ENCODE results near the gene SPN. TPM values are rescaled to one million over a fixed set of nuclear protein-coding genes. Genes with fewer than 3 reads are reported as not detected.
A peak's percentile ranks its signal among the peaks of the same experiment; 100 is the strongest.

The SPN gene
- total and polyA plus RNA-seq, 9 of the 15 experiments (the other 6 are each of a cell fraction or from before 2014, with no cell fraction given), result 24.3 to 225 (median 79.4) TPM

DNA sequence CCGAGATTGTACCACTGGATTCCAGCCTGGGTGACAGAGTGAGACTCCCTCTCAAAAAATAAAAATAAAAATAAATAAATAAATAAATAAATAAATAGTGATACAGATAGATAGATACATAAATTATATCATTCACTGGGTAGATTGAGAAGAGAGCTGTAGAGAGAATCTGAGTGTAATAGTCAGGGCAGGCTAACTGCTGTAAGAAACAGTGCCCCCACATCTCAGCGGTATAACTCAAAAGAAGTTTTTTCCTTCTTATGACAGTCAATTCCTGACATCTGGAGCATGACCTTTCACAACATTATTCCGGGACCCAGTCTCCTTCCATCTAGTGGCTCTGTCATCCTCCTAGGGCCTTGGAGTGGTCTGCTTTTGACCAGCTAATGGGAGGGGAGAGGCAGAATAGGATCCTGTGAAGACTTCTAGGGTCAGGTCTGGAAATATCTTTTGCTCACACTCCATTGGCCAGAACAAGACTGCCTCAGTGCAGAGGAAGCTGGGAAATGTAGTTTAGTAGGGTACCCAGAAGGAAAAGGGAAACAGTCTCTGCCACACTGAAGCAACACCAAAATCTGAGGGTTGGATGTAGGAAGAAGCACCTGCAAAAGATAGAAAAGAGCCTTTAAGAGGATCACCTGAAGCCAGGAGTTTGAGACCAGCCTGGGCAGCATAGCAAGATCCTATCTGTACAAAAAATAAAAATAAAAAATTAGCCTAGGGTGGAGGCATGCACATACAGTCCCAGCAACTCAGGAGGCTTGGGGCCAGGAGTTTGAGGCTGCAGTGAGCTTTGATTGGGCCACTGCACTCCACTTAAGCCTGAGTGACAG is 13.0 kb downstream of the SPN start (continued):
- TF ChIP-seq, protein P1, sequence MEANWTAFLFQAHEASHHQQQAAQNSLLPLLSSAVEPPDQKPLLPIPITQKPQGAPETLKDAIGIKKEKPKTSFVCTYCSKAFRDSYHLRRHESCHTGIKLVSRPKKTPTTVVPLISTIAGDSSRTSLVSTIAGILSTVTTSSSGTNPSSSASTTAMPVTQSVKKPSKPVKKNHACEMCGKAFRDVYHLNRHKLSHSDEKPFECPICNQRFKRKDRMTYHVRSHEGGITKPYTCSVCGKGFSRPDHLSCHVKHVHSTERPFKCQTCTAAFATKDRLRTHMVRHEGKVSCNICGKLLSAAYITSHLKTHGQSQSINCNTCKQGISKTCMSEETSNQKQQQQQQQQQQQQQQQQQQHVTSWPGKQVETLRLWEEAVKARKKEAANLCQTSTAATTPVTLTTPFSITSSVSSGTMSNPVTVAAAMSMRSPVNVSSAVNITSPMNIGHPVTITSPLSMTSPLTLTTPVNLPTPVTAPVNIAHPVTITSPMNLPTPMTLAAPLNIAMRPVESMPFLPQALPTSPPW (CRISPR knock-in tag; IDR thresholded peaks at IDR 0.05), result no peak
- TF ChIP-seq, protein P2, sequence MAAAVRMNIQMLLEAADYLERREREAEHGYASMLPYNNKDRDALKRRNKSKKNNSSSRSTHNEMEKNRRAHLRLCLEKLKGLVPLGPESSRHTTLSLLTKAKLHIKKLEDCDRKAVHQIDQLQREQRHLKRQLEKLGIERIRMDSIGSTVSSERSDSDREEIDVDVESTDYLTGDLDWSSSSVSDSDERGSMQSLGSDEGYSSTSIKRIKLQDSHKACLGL (CRISPR knock-in tag; IDR thresholded peaks at IDR 0.05; ENCODE audit: borderline replicate concordance, poor library complexity, severe bottlenecking), result no peak
- no peak for TF ChIP-seq ZNF830 (CRISPR knock-in tag; IDR thresholded peaks at IDR 0.05)
- TF ChIP-seq, protein P3, sequence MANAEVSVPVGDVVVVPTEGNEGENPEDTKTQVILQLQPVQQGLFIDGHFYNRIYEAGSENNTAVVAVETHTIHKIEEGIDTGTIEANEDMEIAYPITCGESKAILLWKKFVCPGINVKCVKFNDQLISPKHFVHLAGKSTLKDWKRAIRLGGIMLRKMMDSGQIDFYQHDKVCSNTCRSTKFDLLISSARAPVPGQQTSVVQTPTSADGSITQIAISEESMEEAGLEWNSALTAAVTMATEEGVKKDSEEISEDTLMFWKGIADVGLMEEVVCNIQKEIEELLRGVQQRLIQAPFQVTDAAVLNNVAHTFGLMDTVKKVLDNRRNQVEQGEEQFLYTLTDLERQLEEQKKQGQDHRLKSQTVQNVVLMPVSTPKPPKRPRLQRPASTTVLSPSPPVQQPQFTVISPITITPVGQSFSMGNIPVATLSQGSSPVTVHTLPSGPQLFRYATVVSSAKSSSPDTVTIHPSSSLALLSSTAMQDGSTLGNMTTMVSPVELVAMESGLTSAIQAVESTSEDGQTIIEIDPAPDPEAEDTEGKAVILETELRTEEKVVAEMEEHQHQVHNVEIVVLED (CRISPR knock-in tag; IDR thresholded peaks at IDR 0.05), result no peak
- TF ChIP-seq PHF20 (IDR thresholded peaks at IDR 0.05; ENCODE audit: partially characterized antibody), result no peak
- no peak for TF ChIP-seq SMARCA5 (IDR thresholded peaks at IDR 0.05)
- peak; percentile 84 for TF ChIP-seq ZNF143 (CRISPR knock-in tag; IDR thresholded peaks at IDR 0.05)
- TF ChIP-seq CC2D1A (IDR thresholded peaks at IDR 0.05), result no peak
- TF ChIP-seq, protein P4, sequence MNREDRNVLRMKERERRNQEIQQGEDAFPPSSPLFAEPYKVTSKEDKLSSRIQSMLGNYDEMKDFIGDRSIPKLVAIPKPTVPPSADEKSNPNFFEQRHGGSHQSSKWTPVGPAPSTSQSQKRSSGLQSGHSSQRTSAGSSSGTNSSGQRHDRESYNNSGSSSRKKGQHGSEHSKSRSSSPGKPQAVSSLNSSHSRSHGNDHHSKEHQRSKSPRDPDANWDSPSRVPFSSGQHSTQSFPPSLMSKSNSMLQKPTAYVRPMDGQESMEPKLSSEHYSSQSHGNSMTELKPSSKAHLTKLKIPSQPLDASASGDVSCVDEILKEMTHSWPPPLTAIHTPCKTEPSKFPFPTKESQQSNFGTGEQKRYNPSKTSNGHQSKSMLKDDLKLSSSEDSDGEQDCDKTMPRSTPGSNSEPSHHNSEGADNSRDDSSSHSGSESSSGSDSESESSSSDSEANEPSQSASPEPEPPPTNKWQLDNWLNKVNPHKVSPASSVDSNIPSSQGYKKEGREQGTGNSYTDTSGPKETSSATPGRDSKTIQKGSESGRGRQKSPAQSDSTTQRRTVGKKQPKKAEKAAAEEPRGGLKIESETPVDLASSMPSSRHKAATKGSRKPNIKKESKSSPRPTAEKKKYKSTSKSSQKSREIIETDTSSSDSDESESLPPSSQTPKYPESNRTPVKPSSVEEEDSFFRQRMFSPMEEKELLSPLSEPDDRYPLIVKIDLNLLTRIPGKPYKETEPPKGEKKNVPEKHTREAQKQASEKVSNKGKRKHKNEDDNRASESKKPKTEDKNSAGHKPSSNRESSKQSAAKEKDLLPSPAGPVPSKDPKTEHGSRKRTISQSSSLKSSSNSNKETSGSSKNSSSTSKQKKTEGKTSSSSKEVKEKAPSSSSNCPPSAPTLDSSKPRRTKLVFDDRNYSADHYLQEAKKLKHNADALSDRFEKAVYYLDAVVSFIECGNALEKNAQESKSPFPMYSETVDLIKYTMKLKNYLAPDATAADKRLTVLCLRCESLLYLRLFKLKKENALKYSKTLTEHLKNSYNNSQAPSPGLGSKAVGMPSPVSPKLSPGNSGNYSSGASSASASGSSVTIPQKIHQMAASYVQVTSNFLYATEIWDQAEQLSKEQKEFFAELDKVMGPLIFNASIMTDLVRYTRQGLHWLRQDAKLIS (CRISPR knock-in tag; IDR thresholded peaks at IDR 0.05), result no peak
- no peak for TF ChIP-seq SREBF2 (CRISPR knock-in tag; IDR thresholded peaks at IDR 0.05)
- TF ChIP-seq, protein P5, sequence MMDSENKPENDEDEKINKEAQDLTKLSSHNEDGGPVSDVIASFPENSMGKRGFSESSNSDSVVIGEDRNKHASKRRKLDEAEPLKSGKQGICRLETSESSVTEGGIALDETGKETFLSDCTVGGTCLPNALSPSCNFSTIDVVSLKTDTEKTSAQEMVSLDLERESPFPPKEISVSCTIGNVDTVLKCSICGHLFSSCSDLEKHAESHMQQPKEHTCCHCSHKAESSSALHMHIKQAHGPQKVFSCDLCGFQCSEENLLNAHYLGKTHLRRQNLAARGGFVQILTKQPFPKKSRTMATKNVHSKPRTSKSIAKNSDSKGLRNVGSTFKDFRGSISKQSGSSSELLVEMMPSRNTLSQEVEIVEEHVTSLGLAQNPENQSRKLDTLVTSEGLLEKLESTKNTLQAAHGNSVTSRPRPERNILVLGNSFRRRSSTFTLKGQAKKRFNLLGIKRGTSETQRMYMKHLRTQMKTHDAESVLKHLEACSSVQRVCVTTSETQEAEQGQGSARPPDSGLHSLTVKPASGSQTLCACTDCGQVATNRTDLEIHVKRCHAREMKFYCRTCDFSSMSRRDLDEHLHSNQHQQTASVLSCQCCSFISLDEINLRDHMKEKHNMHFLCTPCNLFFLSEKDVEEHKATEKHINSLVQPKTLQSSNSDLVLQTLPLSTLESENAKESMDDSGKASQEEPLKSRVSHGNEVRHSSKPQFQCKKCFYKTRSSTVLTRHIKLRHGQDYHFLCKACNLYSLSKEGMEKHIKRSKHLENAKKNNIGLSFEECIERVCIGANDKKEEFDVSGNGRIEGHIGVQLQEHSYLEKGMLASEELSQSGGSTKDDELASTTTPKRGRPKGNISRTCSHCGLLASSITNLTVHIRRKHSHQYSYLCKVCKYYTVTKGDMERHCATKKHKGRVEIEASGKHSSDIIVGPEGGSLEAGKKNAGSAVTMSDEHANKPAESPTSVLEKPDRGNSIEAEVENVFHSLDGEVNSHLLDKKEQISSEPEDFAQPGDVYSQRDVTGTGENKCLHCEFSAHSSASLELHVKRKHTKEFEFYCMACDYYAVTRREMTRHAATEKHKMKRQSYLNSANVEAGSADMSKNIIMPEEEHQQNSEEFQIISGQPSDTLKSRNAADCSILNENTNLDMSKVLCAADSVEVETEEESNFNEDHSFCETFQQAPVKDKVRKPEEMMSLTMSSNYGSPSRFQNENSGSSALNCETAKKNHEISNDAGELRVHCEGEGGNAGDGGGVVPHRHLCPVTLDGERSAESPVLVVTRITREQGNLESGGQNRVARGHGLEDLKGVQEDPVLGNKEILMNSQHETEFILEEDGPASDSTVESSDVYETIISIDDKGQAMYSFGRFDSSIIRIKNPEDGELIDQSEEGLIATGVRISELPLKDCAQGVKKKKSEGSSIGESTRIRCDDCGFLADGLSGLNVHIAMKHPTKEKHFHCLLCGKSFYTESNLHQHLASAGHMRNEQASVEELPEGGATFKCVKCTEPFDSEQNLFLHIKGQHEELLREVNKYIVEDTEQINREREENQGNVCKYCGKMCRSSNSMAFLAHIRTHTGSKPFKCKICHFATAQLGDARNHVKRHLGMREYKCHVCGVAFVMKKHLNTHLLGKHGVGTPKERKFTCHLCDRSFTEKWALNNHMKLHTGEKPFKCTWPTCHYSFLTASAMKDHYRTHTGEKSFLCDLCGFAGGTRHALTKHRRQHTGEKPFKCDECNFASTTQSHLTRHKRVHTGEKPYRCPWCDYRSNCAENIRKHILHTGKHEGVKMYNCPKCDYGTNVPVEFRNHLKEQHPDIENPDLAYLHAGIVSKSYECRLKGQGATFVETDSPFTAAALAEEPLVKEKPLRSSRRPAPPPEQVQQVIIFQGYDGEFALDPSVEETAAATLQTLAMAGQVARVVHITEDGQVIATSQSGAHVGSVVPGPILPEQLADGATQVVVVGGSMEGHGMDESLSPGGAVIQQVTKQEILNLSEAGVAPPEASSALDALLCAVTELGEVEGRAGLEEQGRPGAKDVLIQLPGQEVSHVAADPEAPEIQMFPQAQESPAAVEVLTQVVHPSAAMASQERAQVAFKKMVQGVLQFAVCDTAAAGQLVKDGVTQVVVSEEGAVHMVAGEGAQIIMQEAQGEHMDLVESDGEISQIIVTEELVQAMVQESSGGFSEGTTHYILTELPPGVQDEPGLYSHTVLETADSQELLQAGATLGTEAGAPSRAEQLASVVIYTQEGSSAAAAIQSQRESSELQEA (IDR thresholded peaks at IDR 0.05; ENCODE audit: low read depth), result no peak
